Upper lobe of right lung (tissue), 1 donor: ENCODE data around the gene LDB3. TPM values are rescaled to one million over a fixed set of nuclear protein-coding genes. Genes with fewer than 3 reads are reported as not detected.

Experiments used
- ATAC-seq: fragments of 200-7000 bp; cut with Tn5 transposase; one replicate; pipeline ENCODE4 v1.9.1; 2020; ENCODE audit warnings: mild to moderate bottlenecking, moderate library complexity
- DNase-seq: peaks from one replicate; pipeline ENCODE4 v3.0.0-alpha.2; 2020
- H3K27ac ChIP-seq: fragments of 200-600 bp; one replicate; pipeline ENCODE4 v1.8.0; 2022
- H3K27me3 ChIP-seq: fragments of 200-600 bp; one replicate; pipeline ENCODE4 v1.8.0; 2022; ENCODE audit warnings: mild to moderate bottlenecking
- H3K36me3 ChIP-seq: fragments of 200-600 bp; one replicate; pipeline ENCODE4 v1.8.0; 2022
- H3K4me1 ChIP-seq: fragments of 200-600 bp; one replicate; pipeline ENCODE4 v1.8.0; 2022
- H3K4me3 ChIP-seq: fragments of 200-600 bp; one replicate; pipeline ENCODE4 v1.8.0; 2022; ENCODE audit warnings: mild to moderate bottlenecking
- H3K9me3 ChIP-seq: fragments of 200-600 bp; one replicate; pipeline ENCODE4 v1.8.0; 2022
- CTCF ChIP-seq: fragments of 200-600 bp; IDR thresholded peaks from one replicate; pipeline ENCODE4 v1.8.0; 2022; ENCODE audit warnings: antibody characterized with exemption
- intact Hi-C: fragments of 100-400 bp; cut with DNase I; formaldehyde crosslinking; loops from one replicate; pipeline ENCODE4 v1.11.0; 2022
- long read RNA-seq: library from polyadenylated mRNA; unstranded; transcript quantifications from one replicate; pipeline ENCODE4 v2.0.0, GENCODE V29; 2021
- total RNA-seq: library from RNA; stranded (reverse); fragmentation: NEBNext Ultra II Directional; extraction: Animal tissue kit (Norgen Biotek cat#: 25700); gene quantifications from one replicate; pipeline ENCODE4 v1.2.1, GENCODE V29; 2021
- donor health status: DM: no; HTN: yes; CAD: no; lungs with severe emphysema.

Gene LDB3, protein sequence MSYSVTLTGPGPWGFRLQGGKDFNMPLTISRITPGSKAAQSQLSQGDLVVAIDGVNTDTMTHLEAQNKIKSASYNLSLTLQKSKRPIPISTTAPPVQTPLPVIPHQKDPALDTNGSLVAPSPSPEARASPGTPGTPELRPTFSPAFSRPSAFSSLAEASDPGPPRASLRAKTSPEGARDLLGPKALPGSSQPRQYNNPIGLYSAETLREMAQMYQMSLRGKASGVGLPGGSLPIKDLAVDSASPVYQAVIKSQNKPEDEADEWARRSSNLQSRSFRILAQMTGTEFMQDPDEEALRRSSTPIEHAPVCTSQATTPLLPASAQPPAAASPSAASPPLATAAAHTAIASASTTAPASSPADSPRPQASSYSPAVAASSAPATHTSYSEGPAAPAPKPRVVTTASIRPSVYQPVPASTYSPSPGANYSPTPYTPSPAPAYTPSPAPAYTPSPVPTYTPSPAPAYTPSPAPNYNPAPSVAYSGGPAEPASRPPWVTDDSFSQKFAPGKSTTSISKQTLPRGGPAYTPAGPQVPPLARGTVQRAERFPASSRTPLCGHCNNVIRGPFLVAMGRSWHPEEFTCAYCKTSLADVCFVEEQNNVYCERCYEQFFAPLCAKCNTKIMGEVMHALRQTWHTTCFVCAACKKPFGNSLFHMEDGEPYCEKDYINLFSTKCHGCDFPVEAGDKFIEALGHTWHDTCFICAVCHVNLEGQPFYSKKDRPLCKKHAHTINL
- 2.5 TPM for total RNA-seq
- long read RNA-seq, partial matches to known transcripts = 2 of 3 reads
- long read RNA-seq, other reads (novel, unspliced or antisense) = 1 of 3 reads

- no peak for TF ChIP-seq CTCF
- Histone ChIP-seq H3K36me3 (no peaks in the 10 kb centered on the region), H3K27ac (no peak within 1 kb of the TSS), H3K4me1 (no peaks in the 10 kb centered on the region), H3K4me3 (peak within 1 kb of the TSS; percentile 21), H3K9me3 (no peaks in the 10 kb centered on the region), H3K27me3 (no peaks in the 10 kb centered on the region)
- intact Hi-C loops = no loop called here
- DNase-seq (no peak), ATAC-seq (no peak)
Observed at GRCh38 chr10:86668297-86669165, at the start of gene LDB3. Gene LDB3, plus strand, starts transcription at chr10:86668511. Its CDS starts 181 bp downstream, at chr10:86668692.

GRCh38 chr10:86628311-86628710 lies 40.0 kb upstream of the LDB3 start:
- Histone ChIP-seq H3K4me3 (no peak overlapping the region), H3K27ac (no peak overlapping the region), H3K27me3 (peaks cover 33% of the 10 kb centered on the region), H3K36me3 (no peaks in the 10 kb centered on the region), H3K9me3 (no peaks in the 10 kb centered on the region), H3K4me1 (no peaks in the 10 kb centered on the region)
- no peak for DNase-seq
- intact Hi-C loops = no loop called here
- ATAC-seq = no peak
- TF ChIP-seq CTCF = no peak

DNA sequence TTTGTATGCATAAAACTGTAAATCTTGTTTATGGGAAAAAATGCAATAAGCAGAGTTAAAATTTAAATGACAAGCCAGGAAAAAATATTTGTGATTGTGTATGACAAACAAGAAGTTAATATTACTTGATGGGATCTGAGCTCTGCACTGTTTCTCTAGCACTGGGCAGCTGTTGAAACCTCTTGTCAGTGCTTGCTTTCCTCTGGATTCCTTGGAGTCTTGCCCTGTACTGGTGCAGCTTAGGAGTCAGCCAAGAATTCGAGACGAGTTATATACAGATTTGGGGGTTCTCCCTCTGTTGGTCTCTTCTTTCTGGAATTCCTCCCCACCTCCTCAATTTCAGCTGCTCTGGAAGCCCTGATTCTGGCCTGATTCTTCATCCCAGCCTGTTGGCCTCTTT lies 38.2 kb upstream of the LDB3 start:
- DNase-seq (no peak), ATAC-seq (peak; percentile 52)
- H3K9me3 ChIP-seq = no peaks in the 10 kb centered on the region
- H3K36me3 ChIP-seq = no peaks in the 10 kb centered on the region
- intact Hi-C loops = no loop called here
- peaks cover 44% of the 10 kb centered on the region for H3K27me3 ChIP-seq
- TF ChIP-seq CTCF = no peak
- H3K27ac ChIP-seq = no peak overlapping the region
- no peaks in the 10 kb centered on the region for H3K4me1 ChIP-seq
- H3K4me3 ChIP-seq = no peak overlapping the region

DNA sequence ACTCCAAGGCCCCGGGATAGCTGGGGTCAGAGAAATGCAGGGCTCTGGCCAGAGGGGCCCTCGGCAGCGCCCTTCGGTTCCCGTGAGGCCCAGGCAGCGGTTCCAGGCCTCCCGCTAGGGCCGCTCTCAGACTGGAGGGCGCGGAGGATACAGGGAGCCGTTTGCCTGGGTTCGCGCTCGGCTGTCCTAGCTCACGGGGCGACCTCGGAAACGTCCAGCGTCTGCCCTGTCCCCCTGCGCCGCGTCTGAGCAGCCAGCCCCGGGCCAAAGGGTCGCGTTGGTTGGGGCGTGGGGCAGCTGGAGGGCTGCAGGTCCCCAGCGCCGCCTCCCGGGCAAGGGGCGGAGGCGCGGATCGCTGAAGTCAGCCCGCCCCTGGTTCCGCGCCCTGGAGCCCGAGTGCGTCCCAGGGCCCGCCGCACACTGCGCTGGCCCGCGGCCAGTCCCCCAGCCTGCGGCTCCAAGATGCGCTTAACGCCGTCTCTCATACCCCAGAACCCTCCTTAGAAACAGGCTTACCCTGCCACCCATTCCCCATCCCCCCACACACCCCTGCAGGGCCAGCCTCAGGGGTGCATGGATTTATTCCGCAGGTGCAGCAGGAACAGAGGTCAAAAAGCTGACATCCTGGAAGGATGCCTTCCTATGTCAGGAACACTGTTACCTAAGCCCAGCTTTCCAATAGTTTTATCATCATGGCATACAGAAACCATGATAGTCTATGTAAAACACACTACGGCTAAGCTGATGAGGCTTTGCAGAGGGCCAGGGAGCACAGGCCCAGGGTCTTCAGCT lies 36.1 kb upstream of the LDB3 start:
- ATAC-seq = peak; percentile 80
- Histone ChIP-seq H3K9me3 (no peaks in the 10 kb centered on the region), H3K36me3 (no peaks in the 10 kb centered on the region), H3K4me1 (no peaks in the 10 kb centered on the region), H3K27ac (no peak overlapping the region), H3K27me3 (peaks cover 44% of the 10 kb centered on the region), H3K4me3 (peak overlapping the region; percentile 32)
- intact Hi-C loops = no loop called here
- peak; percentile 17 for TF ChIP-seq CTCF
- no peak for DNase-seq

GRCh38 chr10:86632951-86633350 lies 35.4 kb upstream of the LDB3 start:
- Histone ChIP-seq H3K9me3 (no peaks in the 10 kb centered on the region), H3K4me1 (no peaks in the 10 kb centered on the region), H3K27me3 (peaks cover 44% of the 10 kb centered on the region), H3K4me3 (no peak overlapping the region), H3K36me3 (no peaks in the 10 kb centered on the region), H3K27ac (no peak overlapping the region)
- peak; percentile 21 for ATAC-seq
- TF ChIP-seq CTCF = no peak
- intact Hi-C loops = no loop called here
- DNase-seq = no peak
